Endothelial cell of umbilical vein (primary cell): ENCODE results near the gene GLB1L. TPM values are rescaled to one million over a fixed set of nuclear protein-coding genes. Genes with fewer than 3 reads are reported as not detected.

Experiments used
- BruUV-seq: library from RNA; stranded (reverse); fragments of 400-500 nt; replicated peaks from 2 replicates; lab custom pipeline; 2021; lab: Mats Ljungman, UMichigan
- CTCF ChIA-PET: fragments of 300-600, 350-600 bp; sonication (Branson Sonifier 250); formaldehyde crosslinking; loops from one replicate; lab custom pipeline; 2021; ENCODE audit warnings: antibody characterized with exemption, inconsistent platforms; lab: Charles Lee
- POLR2A ChIA-PET: fragments of 300-600, 350-600 bp; sonication (Branson Sonifier 250); formaldehyde crosslinking; loops from one replicate; lab custom pipeline; 2021; ENCODE audit warnings: antibody characterized with exemption, inconsistent platforms; lab: Charles Lee
- DNase-seq: peaks from one replicate; pipeline ENCODE4 v3.0.0-alpha.2; 2011; ENCODE audit warnings: low read depth, low spot score
- FAIRE-seq: peaks from 2 replicates; lab custom pipeline; 2011; peaks lifted over from hg19 to GRCh38; lab: Jason Lieb, UNC
- H2AFZ ChIP-seq: 2 replicates; pipeline ENCODE4 v1.6.0; 2012; ENCODE audit warnings: low read depth, low read length, control low read depth, inconsistent platforms
- H3K27ac ChIP-seq: 2 replicates; pipeline ENCODE4 v1.5.1; 2011; ENCODE audit warnings: low read depth, mild to moderate bottlenecking, control low read depth, low read length, moderate library complexity; ENCODE audit not compliant: insufficient read depth
- H3K27me3 ChIP-seq, 2 experiments: 2 replicates each; pipeline versions ENCODE4 v1.6.0 to v1.6.1; 2011; ENCODE audit warnings: low read length in 2 of 2, mixed read lengths in 1 of 2; ENCODE audit not compliant: control insufficient read depth in 2 of 2, insufficient read depth in 2 of 2
- H3K36me3 ChIP-seq, 2 experiments: 2 replicates in 1 of 2; 3 replicates in 1 of 2; pipeline ENCODE4 v1.5.1; 2011; ENCODE audit warnings: low read length in 2 of 2, mild to moderate bottlenecking in 1 of 2, moderate library complexity in 1 of 2; ENCODE audit not compliant: control insufficient read depth in 2 of 2, insufficient read depth in 2 of 2; ENCODE audit errors: extremely low read depth in 1 of 2
- H3K4me1 ChIP-seq: 3 replicates; pipeline ENCODE4 v1.5.1; 2011; ENCODE audit warnings: mild to moderate bottlenecking, low read length; ENCODE audit not compliant: control insufficient read depth, insufficient read depth; ENCODE audit errors: extremely low read depth
- H3K4me2 ChIP-seq: 2 replicates; pipeline ENCODE4 v1.6.1; 2011; ENCODE audit warnings: low read length, control low read depth, mixed read lengths; ENCODE audit not compliant: insufficient read depth
- H3K4me3 ChIP-seq, 3 experiments: fragments of 200-600 bp in 1 of 3; sonication (generic), shearing (Covaris generic) in 1 of 3; replicated peaks in 1 of 3; 2 replicates each; pipeline ENCODE4 v1.5.1; 2011 to 2016; ENCODE audit warnings: control low read depth in 3 of 3, low read length in 3 of 3, mild to moderate bottlenecking in 2 of 3, inconsistent platforms in 1 of 3, low read depth in 1 of 3, moderate library complexity in 1 of 3; ENCODE audit not compliant: insufficient read depth in 1 of 3
- H3K79me2 ChIP-seq: 2 replicates; pipeline ENCODE4 v1.6.0; 2012; ENCODE audit warnings: low read length, inconsistent platforms; ENCODE audit not compliant: control insufficient read depth, insufficient read depth
- H3K9ac ChIP-seq: replicated peaks from 2 replicates; pipeline ENCODE3; 2011; ENCODE audit warnings: low read length, control low read depth; ENCODE audit not compliant: insufficient read depth; ENCODE audit errors: extremely low read depth
- H3K9me1 ChIP-seq: replicated peaks from 3 replicates; pipeline ENCODE4 v1.6.0; 2011; ENCODE audit warnings: mild to moderate bottlenecking, low read length; ENCODE audit not compliant: control insufficient read depth, insufficient read depth; ENCODE audit errors: extremely low read depth
- H3K9me3 ChIP-seq: replicated peaks from 2 replicates; pipeline ENCODE4 v1.5.1; 2012; ENCODE audit warnings: low read length, inconsistent platforms; ENCODE audit not compliant: control insufficient read depth, insufficient read depth
- H4K20me1 ChIP-seq: replicated peaks from 2 replicates; pipeline ENCODE3; 2011; ENCODE audit warnings: mild to moderate bottlenecking, low read length; ENCODE audit not compliant: control insufficient read depth, insufficient read depth; ENCODE audit errors: extremely low read depth
- CTCF ChIP-seq, 2 donors: IDR thresholded peaks; 1 replicate in 1 of 2; 2 replicates in 1 of 2; pipeline ENCODE4 v1.5.1; 2011; ENCODE audit warnings: low read length in 2 of 2, mild to moderate bottlenecking in 2 of 2, moderate library complexity in 2 of 2, control low read depth in 1 of 2, inconsistent platforms in 1 of 2, low read depth in 1 of 2; ENCODE audit not compliant: insufficient read depth in 1 of 2; ENCODE audit errors: extremely low read depth in 1 of 2
- EZH2 ChIP-seq: IDR thresholded peaks from 2 replicates; pipeline ENCODE4 v1.6.1; 2012; ENCODE audit warnings: borderline replicate concordance, low read depth, mild to moderate bottlenecking, moderate library complexity, low read length, inconsistent platforms; ENCODE audit not compliant: severe bottlenecking
- FOS ChIP-seq: IDR thresholded peaks from 2 replicates; pipeline ENCODE4 v1.6.1; 2011; ENCODE audit warnings: mild to moderate bottlenecking, low read length, moderate library complexity, borderline replicate concordance; ENCODE audit not compliant: insufficient read depth
- GATA2 ChIP-seq: IDR thresholded peaks from 2 replicates; pipeline ENCODE4 v1.7.0; 2011; ENCODE audit warnings: low read depth, mild to moderate bottlenecking, moderate library complexity, mixed read lengths, low read length; ENCODE audit not compliant: insufficient read length, insufficient read depth
- JUN ChIP-seq: IDR thresholded peaks from 2 replicates; pipeline ENCODE4 v1.6.1; 2011; ENCODE audit warnings: borderline replicate concordance, low read depth; ENCODE audit not compliant: insufficient read length, insufficient read depth
- MAX ChIP-seq: IDR thresholded peaks from 2 replicates; pipeline ENCODE4 v1.6.1; 2011; ENCODE audit not compliant: insufficient read depth, insufficient read length
- MYC ChIP-seq: IDR thresholded peaks from one replicate; pipeline ENCODE4 v1.6.1; 2011; ENCODE audit warnings: mild to moderate bottlenecking, low read depth, low read length
- POLR2A ChIP-seq: IDR thresholded peaks from 2 replicates; pipeline ENCODE4 v1.6.1; 2012; ENCODE audit warnings: low read depth, mild to moderate bottlenecking, control low read depth, low read length
- POLR2AphosphoS5 ChIP-seq: IDR thresholded peaks from 2 replicates; pipeline ENCODE4 v1.6.1; 2012; ENCODE audit warnings: low read depth, mild to moderate bottlenecking, control low read depth, low read length, moderate library complexity; ENCODE audit not compliant: insufficient read depth
- dilution Hi-C: fragments of 300-500 bp; cut with MboI; formaldehyde crosslinking; loops from one replicate; pipeline ENCODE4 v1.15.0; 2019; ENCODE audit warnings: low sequenced_read_pairs; ENCODE audit not compliant: extremely low pct_ligation_motif_present
- intact Hi-C: fragments of 100-400 bp; cut with micrococcal nuclease; formaldehyde crosslinking; loops from one replicate; pipeline ENCODE4 v1.10.0; 2022
- polyA plus RNA-seq, 4 experiments: library from polyadenylated mRNA; depleted of rRNA in 3 of 4; stranded (reverse) in 3 of 4; unstranded in 1 of 4; fragments of >200 nt; gene quantifications; 2 replicates each; pipeline versions ENCODE4 v1.2.1 to v1.2.3, GENCODE V29; 2011 to 2012; ENCODE audit warnings: missing spikeins in 1 of 4
- total RNA-seq: library from RNA; stranded (reverse); gene quantifications from 2 replicates; pipeline ENCODE4 v1.2.3, GENCODE V29; 2021

Gene GLB1L
- total and polyA plus RNA-seq, 2 donors (not counting 3 experiments of a cell fraction or from before 2014, with no cell fraction given), result 9.2 to 11.9 TPM

DNA sequence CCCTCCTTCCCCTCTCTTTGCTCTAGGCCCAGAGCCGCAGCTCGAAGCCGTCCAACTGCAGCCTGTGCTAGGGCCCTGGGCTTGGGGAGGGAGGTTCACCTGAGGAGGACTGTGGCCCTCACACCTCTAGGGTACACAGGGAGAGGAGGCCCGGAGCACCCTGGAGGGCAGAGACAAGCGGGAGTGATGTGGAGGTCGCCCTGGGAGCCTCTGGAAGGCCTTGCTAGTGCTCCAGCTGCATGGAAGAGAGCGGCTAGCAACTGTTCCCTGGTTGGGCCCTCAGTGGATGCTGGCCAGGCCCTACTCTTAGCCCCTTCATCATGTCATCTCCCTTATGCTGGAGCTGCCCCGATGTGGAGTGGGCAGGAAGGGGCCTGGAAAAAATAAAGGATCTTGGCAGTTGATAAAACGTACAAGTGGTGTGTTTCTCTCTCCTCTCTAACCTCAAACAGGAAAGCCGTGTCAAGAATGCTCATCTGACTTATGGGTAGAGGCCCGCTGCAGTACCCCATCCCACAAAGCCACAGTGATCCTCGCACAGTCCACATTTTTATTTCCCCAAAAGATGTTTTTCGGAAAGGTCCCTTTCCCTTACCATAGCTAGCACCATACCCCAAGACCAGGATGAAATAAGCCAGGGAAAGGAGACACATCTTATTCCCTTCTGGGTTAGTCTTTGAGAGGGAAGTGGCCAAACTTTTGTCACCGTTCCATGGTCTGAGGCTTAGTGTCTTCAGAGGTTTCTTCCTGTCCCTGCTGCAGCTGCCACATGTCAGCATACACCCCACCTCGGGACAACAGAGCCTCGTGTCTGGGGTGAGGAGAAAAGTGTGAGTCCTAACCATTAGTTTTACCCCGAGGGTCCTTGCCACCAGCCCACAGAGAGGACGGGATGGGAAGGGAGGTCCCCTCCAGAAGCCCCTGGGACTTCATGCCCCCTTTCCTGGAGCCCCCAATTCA lies 35.7 kb downstream of the GLB1L start:
- Histone ChIP-seq H3K4me3 (no peak overlapping the region), H3K4me1 (peaks cover 18% of the 10 kb centered on the region), H3K4me2 (no peak overlapping the region), H3K9ac (no peak overlapping the region), H3K36me3 (peaks cover under 1 to 13% of the 10 kb centered on the region in 2 experiments), H3K27me3 (no peaks in the 10 kb centered on the region), H3K9me1 (no peaks in the 10 kb centered on the region), H3K27ac (no peak overlapping the region), H3K9me3 (no peaks in the 10 kb centered on the region), H2AFZ (no peak overlapping the region), H4K20me1 (no peaks in the 10 kb centered on the region), H3K79me2 (no peaks in the 10 kb centered on the region)
- intact Hi-C loops (no loop called here), dilution Hi-C loops (no loop called here)
- FAIRE-seq (no peak), DNase-seq (no peak)
- BruUV-seq, result no TSS peak
- CTCF ChIA-PET, result interaction anchor here (1.4 to 1.7 kb wide), 2 partner anchors 46 to 85 kb away, joined by 3 to 6 read pairs; no protein-coding TSS in a partner anchor
- TF ChIP-seq EZH2 (no peak), MYC (no peak), POLR2A (no peak), FOS (no peak), CTCF (IDR thresholded peaks at IDR 0.05; ENCODE audit: extremely low read depth in 1 of 2, insufficient read depth in 1 of 2, low read depth in 1 of 2, low read length in 2 of 2) (no peak), JUN (no peak), POLR2AphosphoS5 (no peak), MAX (no peak), GATA2 (no peak)
- POLR2A ChIA-PET, result no interaction called here
